Cardiac muscle cell (in vitro differentiated cells and primary cell): ENCODE measurements around the gene CYP2C8. TPM values are rescaled to one million over a fixed set of nuclear protein-coding genes. Genes with fewer than 3 reads are reported as not detected.
"Not testable (repeated sequence)": the region's sequence is repeated elsewhere in the genome, so short reads cannot be mapped to it uniquely, and the experiment has no call there.

Experiments
- DNase-seq, 2 donors: peaks; one replicate each; pipeline versions ENCODE4 v3.0.0 to v3.0.0-alpha.2; 2010 to 2017; ENCODE audit warnings: low read depth in 1 of 2, low spot score in 1 of 2
- H3K27ac ChIP-seq: fragments of 200-600 bp; sonication (generic); 2 replicates; pipeline ENCODE4 v1.5.1; 2016
- H3K27me3 ChIP-seq: fragments of 200-600 bp; sonication (generic); 2 replicates; pipeline ENCODE4 v1.6.0; 2016; ENCODE audit warnings: control low read depth
- H3K36me3 ChIP-seq: fragments of 200-600 bp; sonication (generic); 2 replicates; pipeline ENCODE4 v1.5.1; 2016; ENCODE audit warnings: control low read depth
- H3K4me1 ChIP-seq: fragments of 200-600 bp; sonication (generic); 2 replicates; pipeline ENCODE4 v1.8.1; 2017; ENCODE audit warnings: low read depth, mild to moderate bottlenecking, mixed run types
- H3K4me3 ChIP-seq: fragments of 200-600 bp; sonication (generic); 2 replicates; pipeline ENCODE4 v1.5.1; 2016; ENCODE audit warnings: mild to moderate bottlenecking
- H3K9me3 ChIP-seq: fragments of 200-600 bp; sonication (generic); 2 replicates; pipeline ENCODE4 v1.5.1; 2017; ENCODE audit warnings: low read depth, mild to moderate bottlenecking, control low read depth
- polyA plus RNA-seq: library from polyadenylated mRNA; unstranded; fragments of >200 nt; fragmentation: Nextera tagmentation; extraction: Ambion mirVana; gene quantifications from 2 replicates; pipeline ENCODE4 v1.2.1, GENCODE V29; 2016
- total RNA-seq: library from RNA; depleted of rRNA; stranded (reverse); fragments of >200 nt; gene quantifications from 2 replicates; pipeline ENCODE4 v1.2.3, GENCODE V29; 2016
- TF ChIP-seq, protein P1 (sequence below): IDR thresholded peaks from 2 replicates; pipeline ENCODE4 v1.5.1; 2012; ENCODE audit warnings: low read depth, mild to moderate bottlenecking, low read length

CYP2C8 gene
- total and polyA plus RNA-seq, 2 experiments from 2014 or later, result 1.3 to 2.8 TPM

DNA sequence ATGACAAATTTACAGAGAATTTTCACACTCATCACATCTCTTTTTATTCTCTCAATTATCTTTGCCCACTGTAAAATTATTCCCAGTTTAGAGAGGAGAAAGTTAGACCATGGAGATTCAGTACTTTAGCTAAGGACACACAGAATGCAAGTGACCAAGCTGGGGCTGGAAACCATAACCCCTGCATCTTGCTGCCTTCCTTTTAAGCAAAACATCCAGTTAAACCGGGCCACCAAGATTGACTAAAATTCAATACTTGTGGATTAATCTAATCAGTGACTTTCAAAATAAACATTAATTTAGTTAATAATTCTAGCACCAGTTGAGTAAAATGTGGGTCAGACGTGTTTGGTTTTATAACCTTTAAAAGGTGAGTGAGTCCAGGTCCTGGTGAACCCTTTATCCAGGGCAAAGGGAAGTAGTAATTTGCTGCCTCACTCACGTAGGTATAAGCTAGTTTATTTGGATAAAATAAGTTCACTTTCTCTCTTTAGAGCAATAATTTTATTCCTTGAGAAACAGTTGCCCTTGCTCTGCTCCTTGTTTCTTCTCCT is 1.9 kb upstream of the CYP2C8 start:
- Histone ChIP-seq H3K4me1 (no peaks in the 10 kb centered on the region), H3K27me3 (no peaks in the 10 kb centered on the region), H3K27ac (no peak overlapping the region), H3K4me3 (no peak overlapping the region), H3K9me3 (no peaks in the 10 kb centered on the region), H3K36me3 (no peaks in the 10 kb centered on the region)
- TF ChIP-seq, protein P1, sequence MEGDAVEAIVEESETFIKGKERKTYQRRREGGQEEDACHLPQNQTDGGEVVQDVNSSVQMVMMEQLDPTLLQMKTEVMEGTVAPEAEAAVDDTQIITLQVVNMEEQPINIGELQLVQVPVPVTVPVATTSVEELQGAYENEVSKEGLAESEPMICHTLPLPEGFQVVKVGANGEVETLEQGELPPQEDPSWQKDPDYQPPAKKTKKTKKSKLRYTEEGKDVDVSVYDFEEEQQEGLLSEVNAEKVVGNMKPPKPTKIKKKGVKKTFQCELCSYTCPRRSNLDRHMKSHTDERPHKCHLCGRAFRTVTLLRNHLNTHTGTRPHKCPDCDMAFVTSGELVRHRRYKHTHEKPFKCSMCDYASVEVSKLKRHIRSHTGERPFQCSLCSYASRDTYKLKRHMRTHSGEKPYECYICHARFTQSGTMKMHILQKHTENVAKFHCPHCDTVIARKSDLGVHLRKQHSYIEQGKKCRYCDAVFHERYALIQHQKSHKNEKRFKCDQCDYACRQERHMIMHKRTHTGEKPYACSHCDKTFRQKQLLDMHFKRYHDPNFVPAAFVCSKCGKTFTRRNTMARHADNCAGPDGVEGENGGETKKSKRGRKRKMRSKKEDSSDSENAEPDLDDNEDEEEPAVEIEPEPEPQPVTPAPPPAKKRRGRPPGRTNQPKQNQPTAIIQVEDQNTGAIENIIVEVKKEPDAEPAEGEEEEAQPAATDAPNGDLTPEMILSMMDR, result no peak
- DNase-seq, result no peak

DNA sequence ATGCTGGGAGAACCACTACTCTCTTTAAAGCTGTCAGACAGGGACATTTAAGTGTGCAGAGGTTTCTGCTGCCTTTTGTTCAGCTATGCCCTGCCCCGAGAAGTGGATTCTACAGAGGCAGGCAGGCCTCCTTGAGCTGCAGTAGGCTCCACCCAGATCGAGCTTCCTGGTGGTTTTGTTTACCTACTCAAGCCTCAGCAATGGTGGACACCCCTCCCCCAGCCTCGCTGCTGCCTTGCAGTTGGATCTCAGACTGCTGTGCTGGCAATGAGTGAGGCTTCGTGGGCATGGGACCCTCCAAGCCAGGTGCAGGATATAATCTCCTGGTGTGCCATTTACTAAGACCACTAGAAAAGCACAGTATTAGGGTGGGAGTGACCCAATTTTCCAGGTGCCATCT is 5.2 kb downstream of the CYP2C8 start:
- not testable (repeated sequence) for H3K27me3 ChIP-seq, H3K36me3 ChIP-seq, H3K9me3 ChIP-seq, DNase-seq, H3K4me1 ChIP-seq, H3K4me3 ChIP-seq, H3K27ac ChIP-seq

DNA sequence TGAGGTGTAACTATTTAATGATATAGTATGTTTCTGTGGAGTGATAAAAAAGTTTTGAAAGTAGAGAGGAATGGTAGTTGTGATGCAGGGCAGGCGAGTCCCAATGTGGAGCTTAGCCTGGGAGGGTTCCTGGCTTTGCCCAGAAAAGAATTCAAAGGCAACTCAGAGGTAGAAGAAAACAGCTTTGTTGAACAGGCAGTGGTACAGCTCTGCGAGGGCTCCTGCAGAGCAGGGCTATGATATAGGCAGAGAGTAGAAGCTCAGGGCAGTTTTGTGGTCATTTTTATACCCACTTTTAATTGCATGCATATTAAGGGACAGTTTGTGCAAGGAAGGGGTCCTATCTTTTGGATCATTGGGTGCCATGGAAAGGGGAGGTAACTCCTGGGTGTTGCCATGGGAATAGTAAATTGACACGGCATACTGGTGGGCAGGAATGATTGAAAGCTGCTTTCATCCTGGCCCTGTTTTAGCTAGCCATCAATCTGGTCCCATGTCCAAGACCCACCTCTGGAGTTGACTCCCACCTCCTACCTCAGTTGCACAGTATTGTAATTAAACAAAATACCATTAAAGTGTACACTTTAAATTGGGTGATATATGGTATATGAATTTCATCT is 12.4 kb downstream of the CYP2C8 start:
- TF ChIP-seq, protein P1, result no peak
- Histone ChIP-seq H3K4me3 (no peak overlapping the region), H3K9me3 (no peaks in the 10 kb centered on the region), H3K4me1 (no peaks in the 10 kb centered on the region), H3K27ac (no peak overlapping the region), H3K36me3 (no peaks in the 10 kb centered on the region), H3K27me3 (no peaks in the 10 kb centered on the region)
- DNase-seq, result no peak

DNA sequence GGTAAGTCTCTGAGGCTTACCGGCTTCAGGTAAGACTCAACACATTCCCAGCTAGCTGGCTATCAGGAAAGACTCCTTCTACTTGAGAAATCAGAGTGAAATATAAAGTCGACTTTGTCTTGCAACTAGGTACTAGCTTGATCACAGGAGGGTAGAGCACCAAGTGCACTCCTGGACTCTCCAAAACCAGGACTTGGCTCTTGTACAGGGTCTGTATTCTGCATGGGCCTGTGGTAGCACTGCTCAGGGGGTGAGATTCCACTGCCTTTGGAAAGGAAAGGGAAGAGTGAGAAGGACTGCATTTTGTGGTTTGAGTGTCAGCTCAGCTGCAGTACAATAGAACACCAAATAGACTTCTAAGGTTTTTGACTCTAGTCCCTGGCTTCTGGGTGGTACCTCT is 19.4 kb downstream of the CYP2C8 start:
- Histone ChIP-seq H3K27ac (no peak overlapping the region), H3K4me3 (no peak overlapping the region), H3K9me3 (no peaks in the 10 kb centered on the region), H3K27me3 (no peaks in the 10 kb centered on the region), H3K36me3 (no peaks in the 10 kb centered on the region), H3K4me1 (no peaks in the 10 kb centered on the region)
- TF ChIP-seq, protein P1, result no peak
- DNase-seq, result no peak

DNA sequence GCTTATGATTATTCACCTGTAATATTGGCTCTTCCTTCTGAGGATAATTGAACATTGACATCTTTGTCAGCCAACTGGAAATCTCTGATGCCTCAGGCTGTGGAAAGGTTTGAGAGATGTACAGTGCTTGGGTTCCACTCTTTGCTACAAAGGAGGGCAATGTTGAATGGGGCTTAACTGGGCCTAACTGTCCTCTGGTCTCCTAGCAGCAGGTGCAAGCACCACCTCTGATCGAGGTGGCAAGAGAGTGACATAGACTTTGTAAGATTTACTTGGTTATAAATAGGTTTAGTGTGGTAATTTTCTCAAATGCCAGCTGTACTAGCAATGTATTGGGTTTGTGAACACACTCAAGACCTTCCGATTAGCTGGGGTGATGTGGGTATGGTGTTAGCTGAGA is 21.1 kb downstream of the CYP2C8 start:
- H3K4me1 ChIP-seq, result no peaks in the 10 kb centered on the region
- no peak overlapping the region for H3K27ac ChIP-seq
- TF ChIP-seq, protein P1, result no peak
- DNase-seq, result no peak
- no peaks in the 10 kb centered on the region for H3K36me3 ChIP-seq
- H3K27me3 ChIP-seq, result no peaks in the 10 kb centered on the region
- H3K9me3 ChIP-seq, result no peaks in the 10 kb centered on the region
- no peak overlapping the region for H3K4me3 ChIP-seq

DNA sequence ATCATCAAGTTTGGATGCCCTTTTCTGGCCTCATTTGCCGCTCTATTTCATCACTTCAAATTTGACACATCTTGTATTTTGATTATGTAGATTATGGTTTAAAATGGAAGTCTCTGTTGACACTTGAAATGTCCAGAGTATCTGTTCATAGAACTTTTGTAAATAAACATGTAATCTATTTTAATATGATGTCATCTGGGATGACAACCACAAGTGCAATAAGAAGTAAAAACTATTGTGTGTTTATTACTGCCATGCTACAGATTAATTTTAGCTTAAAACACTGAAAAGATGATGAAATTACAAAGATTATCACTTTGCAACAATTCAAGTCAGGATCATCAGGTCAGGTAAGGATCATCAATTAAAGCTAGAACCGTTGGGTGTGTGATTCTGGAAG is 30.0 kb downstream of the CYP2C8 start:
- Histone ChIP-seq H3K9me3 (no peaks in the 10 kb centered on the region), H3K4me3 (no peak overlapping the region), H3K27me3 (no peaks in the 10 kb centered on the region), H3K27ac (no peak overlapping the region), H3K36me3 (no peaks in the 10 kb centered on the region), H3K4me1 (peaks cover 4% of the 10 kb centered on the region)
- no peak for DNase-seq
- TF ChIP-seq, protein P1, result no peak
